ENCODE results near the gene ALOX12B. TPM values are rescaled to one million over a fixed set of nuclear protein-coding genes. Genes with fewer than 3 reads are reported as not detected.

Gene ALOX12B
- total RNA-seq, 2 experiments from 2014 or later, result 2.0 to 5.3 TPM

DNA sequence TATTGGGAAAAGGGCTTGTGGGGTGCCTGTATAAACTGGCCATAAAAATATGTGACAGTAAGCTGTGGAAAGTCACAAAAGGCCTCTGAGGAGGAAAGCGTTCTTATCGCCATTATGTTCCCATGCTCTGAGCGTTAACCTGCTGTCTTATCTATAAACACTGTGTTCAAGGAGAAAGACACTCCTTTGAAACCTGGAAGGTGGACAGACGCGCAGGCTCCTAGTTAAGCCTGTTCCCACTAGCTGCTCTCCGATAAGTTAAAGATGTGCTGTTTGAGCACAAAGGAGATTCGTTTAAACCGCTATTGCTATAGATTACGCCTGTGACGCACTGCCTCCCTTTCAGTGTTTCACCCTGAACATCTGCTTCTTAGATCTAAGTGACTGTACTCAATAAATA, 5.2 kb downstream of the ALOX12B start:
- TF ChIP-seq EZH2phosphoT487 (IDR thresholded peaks at IDR 0.05; ENCODE audit: borderline replicate concordance, low read depth, low read length), result no peak
- TF ChIP-seq, protein P1, sequence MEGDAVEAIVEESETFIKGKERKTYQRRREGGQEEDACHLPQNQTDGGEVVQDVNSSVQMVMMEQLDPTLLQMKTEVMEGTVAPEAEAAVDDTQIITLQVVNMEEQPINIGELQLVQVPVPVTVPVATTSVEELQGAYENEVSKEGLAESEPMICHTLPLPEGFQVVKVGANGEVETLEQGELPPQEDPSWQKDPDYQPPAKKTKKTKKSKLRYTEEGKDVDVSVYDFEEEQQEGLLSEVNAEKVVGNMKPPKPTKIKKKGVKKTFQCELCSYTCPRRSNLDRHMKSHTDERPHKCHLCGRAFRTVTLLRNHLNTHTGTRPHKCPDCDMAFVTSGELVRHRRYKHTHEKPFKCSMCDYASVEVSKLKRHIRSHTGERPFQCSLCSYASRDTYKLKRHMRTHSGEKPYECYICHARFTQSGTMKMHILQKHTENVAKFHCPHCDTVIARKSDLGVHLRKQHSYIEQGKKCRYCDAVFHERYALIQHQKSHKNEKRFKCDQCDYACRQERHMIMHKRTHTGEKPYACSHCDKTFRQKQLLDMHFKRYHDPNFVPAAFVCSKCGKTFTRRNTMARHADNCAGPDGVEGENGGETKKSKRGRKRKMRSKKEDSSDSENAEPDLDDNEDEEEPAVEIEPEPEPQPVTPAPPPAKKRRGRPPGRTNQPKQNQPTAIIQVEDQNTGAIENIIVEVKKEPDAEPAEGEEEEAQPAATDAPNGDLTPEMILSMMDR (conservative IDR thresholded peaks at IDR 0.05; ENCODE audit: low read length), result no peak
- Histone ChIP-seq H3K36me3 (ENCODE audit: insufficient read depth, low read length) (0 out of 2 replicates have a peak, but pooled peaks cover 8% of the 10 kb centered on the region), H3K4me2 (ENCODE audit: low read length) (no peak overlapping the region), H3K79me2 (ENCODE audit: insufficient read depth, low read depth, low read length) (no peaks in the 10 kb centered on the region), H3K9me2 (ENCODE audit: insufficient read depth, low read length) (no peaks in the 10 kb centered on the region), H3K4me3 (ENCODE audit: low read depth, low read length, poor library complexity, severe bottlenecking) (no peak overlapping the region), H3K4me1 (ENCODE audit: insufficient read depth, low read length, poor library complexity, severe bottlenecking) (peaks cover 6% of the 10 kb centered on the region), H3K9me3 (ENCODE audit: low read length) (no peaks in the 10 kb centered on the region), H2AFZ (ENCODE audit: low read length) (no peak overlapping the region), H3K27ac (ENCODE audit: low read depth, low read length, poor library complexity, severe bottlenecking) (no peak overlapping the region), H4K20me1 (ENCODE audit: insufficient read depth, low read length) (no peaks in the 10 kb centered on the region)
- CTCF ChIA-PET (ENCODE audit: unreplicated experiment), result interaction anchor here (1.1 kb wide), 1 partner anchor 11 kb away, joined by 3 read pairs; no protein-coding TSS in a partner anchor
- intact Hi-C loops (cut with micrococcal nuclease; ENCODE audit: unreplicated experiment), result no loop called here
- BruUV-seq (replicated peaks), result no TSS peak
- no peak for DNase-seq (ENCODE audit: low spot score)
- POLR2A ChIA-PET, result no interaction called here

DNA sequence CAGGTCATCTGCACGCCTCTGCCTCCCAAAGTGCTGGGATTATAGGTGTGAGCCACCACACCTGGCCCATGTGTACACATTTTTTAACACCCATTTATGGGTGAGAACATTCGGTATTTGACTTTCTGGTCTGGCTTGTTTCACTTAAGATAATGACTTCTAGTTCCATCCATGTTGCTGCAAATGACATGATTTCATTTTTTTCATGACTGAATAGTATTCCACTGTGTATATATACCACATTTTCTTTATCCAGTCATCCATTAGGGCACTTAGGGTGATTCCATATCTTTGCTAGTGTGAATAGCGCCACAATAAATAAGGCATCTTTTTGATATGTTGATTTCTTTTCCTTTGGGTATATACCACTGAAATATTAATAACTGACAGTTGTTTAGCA, 5.6 kb downstream of the ALOX12B start:
- Histone ChIP-seq H3K79me2 (ENCODE audit: insufficient read depth, low read depth, low read length) (no peaks in the 10 kb centered on the region), H3K36me3 (ENCODE audit: insufficient read depth, low read length) (0 out of 2 replicates have a peak, but pooled peaks cover 8% of the 10 kb centered on the region), H3K9me2 (ENCODE audit: insufficient read depth, low read length) (no peaks in the 10 kb centered on the region), H3K4me1 (ENCODE audit: insufficient read depth, low read length, poor library complexity, severe bottlenecking) (peaks cover 6% of the 10 kb centered on the region), H3K4me2 (ENCODE audit: low read length) (no peak overlapping the region), H4K20me1 (ENCODE audit: insufficient read depth, low read length) (no peaks in the 10 kb centered on the region), H3K9me3 (ENCODE audit: low read length) (no peaks in the 10 kb centered on the region), H3K27ac (ENCODE audit: low read depth, low read length, poor library complexity, severe bottlenecking) (no peak overlapping the region), H2AFZ (ENCODE audit: low read length) (no peak overlapping the region), H3K4me3 (ENCODE audit: low read depth, low read length, poor library complexity, severe bottlenecking) (no peak overlapping the region)
- intact Hi-C loops (cut with micrococcal nuclease; ENCODE audit: unreplicated experiment), result no loop called here
- ChIA-PET CTCF (ENCODE audit: unreplicated experiment) (no interaction called here), POLR2A (no interaction called here)
- no peak for DNase-seq (ENCODE audit: low spot score)
- TF ChIP-seq EZH2phosphoT487 (IDR thresholded peaks at IDR 0.05; ENCODE audit: borderline replicate concordance, low read depth, low read length), result no peak
- TF ChIP-seq, protein P1 (conservative IDR thresholded peaks at IDR 0.05; ENCODE audit: low read length), result no peak
- TSS peak; percentile 73 for BruUV-seq (replicated peaks)

DNA sequence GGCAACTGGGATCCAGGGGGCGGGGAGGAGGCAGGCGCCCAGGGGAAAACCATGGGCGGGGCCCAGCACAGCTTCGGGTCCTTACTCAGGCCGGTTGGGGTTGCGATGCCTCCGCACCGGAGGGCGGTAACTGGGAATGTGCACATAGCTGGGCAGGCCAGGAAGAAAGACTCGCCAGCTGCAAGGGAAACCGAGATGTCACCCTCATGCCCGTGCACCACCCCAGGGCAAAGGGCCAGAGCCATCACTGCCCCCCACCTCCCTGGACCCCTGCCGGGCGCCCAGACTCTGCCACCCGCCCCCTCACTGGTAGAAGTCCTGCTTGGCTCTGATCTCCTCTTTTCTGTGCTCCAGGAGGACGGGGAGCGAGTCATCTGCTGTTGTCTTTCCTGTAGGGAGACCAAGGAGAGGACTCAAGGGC, 6.7 kb downstream of the ALOX12B start:
- Histone ChIP-seq H3K4me1 (ENCODE audit: insufficient read depth, low read length, poor library complexity, severe bottlenecking) (peaks cover 6% of the 10 kb centered on the region), H3K9me2 (ENCODE audit: insufficient read depth, low read length) (no peaks in the 10 kb centered on the region), H3K4me2 (ENCODE audit: low read length) (peak overlapping the region; percentile 79), H3K36me3 (ENCODE audit: insufficient read depth, low read length) (0 out of 2 replicates have a peak, but pooled peaks cover 8% of the 10 kb centered on the region), H3K79me2 (ENCODE audit: insufficient read depth, low read depth, low read length) (no peaks in the 10 kb centered on the region), H3K27ac (ENCODE audit: low read depth, low read length, poor library complexity, severe bottlenecking) (no peak overlapping the region), H4K20me1 (ENCODE audit: insufficient read depth, low read length) (no peaks in the 10 kb centered on the region), H3K9me3 (ENCODE audit: low read length) (no peaks in the 10 kb centered on the region), H2AFZ (ENCODE audit: low read length) (no peak overlapping the region), H3K4me3 (ENCODE audit: low read depth, low read length, poor library complexity, severe bottlenecking) (peak overlapping the region; percentile 74)
- intact Hi-C loops (cut with micrococcal nuclease; ENCODE audit: unreplicated experiment), result no loop called here
- no peak for TF ChIP-seq EZH2phosphoT487 (IDR thresholded peaks at IDR 0.05; ENCODE audit: borderline replicate concordance, low read depth, low read length)
- TF ChIP-seq, protein P1 (conservative IDR thresholded peaks at IDR 0.05; ENCODE audit: low read length), result no peak
- CTCF ChIA-PET (ENCODE audit: unreplicated experiment), result interaction anchor here (0.9 kb wide), 1 partner anchor 29 kb away, joined by 3 read pairs; no protein-coding TSS in a partner anchor
- BruUV-seq (replicated peaks), result no TSS peak
- DNase-seq (ENCODE audit: low spot score), result no peak
- POLR2A ChIA-PET, result no interaction called here
